Gastrocnemius medialis (tissue), 4 donors: ENCODE data around the gene POLR1F.

ENCODE experiments used
- POLR2A ChIP-seq, 2 donors: fragments of 450-650 bp; IDR thresholded peaks; one replicate each; pipeline ENCODE4 v1.6.1; 2017; ENCODE audit warnings: antibody characterized with exemption in 2 of 2, mild to moderate bottlenecking in 2 of 2, moderate library complexity in 2 of 2
- TF ChIP-seq, protein P1 (sequence below), 5 experiments: fragments of 450-650 bp in 3 of 5; fragments of 200-600 bp in 2 of 5; sonication (generic) in 2 of 5; IDR thresholded peaks in 4 of 5; conservative IDR thresholded peaks in 1 of 5; 1 replicate in 4 of 5; 2 replicates in 1 of 5; pipeline ENCODE4 v1.5.1; 2016 to 2019; ENCODE audit warnings: antibody characterized with exemption in 5 of 5, mild to moderate bottlenecking in 3 of 5, moderate library complexity in 3 of 5

DNA sequence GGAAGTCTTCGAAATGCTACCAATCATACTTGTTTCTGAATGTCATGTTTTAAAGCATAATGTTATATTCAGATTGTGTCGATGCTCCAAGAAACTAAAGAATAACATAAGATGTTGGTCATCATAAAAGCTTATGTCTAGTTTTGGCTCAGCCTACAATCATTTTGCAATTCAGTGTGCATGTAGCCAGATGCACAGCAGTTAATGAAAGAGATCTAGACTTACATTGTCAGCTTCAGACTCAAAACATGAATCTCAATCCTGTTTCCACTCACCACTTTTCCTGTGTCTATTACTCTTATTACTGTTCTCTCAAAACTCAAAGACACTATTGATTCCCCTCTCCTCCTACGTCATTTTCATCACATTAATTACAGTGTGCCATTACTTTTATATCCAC, 43.2 kb upstream of the POLR1F start:
- TF ChIP-seq, protein P1, sequence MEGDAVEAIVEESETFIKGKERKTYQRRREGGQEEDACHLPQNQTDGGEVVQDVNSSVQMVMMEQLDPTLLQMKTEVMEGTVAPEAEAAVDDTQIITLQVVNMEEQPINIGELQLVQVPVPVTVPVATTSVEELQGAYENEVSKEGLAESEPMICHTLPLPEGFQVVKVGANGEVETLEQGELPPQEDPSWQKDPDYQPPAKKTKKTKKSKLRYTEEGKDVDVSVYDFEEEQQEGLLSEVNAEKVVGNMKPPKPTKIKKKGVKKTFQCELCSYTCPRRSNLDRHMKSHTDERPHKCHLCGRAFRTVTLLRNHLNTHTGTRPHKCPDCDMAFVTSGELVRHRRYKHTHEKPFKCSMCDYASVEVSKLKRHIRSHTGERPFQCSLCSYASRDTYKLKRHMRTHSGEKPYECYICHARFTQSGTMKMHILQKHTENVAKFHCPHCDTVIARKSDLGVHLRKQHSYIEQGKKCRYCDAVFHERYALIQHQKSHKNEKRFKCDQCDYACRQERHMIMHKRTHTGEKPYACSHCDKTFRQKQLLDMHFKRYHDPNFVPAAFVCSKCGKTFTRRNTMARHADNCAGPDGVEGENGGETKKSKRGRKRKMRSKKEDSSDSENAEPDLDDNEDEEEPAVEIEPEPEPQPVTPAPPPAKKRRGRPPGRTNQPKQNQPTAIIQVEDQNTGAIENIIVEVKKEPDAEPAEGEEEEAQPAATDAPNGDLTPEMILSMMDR (IDR thresholded peaks at IDR 0.05 in 4 of 5, conservative IDR thresholded peaks at IDR 0.05 in 1 of 5), result no peak
- no peak for TF ChIP-seq POLR2A (IDR thresholded peaks at IDR 0.05)
